ENCODE results near the gene DOCK3.

GRCh38 chr3:50825841-50826240 lies 151.1 kb downstream of the DOCK3 start:
- TF ChIP-seq POLR2A (IDR thresholded peaks at IDR 0.05; ENCODE audit: low read depth, low read length) (no peak), TAF1 (IDR thresholded peaks at IDR 0.05; ENCODE audit: borderline replicate concordance, low read depth, low read length) (no peak)
